ENCODE data around the gene PADI3.

PADI3 gene

DNA sequence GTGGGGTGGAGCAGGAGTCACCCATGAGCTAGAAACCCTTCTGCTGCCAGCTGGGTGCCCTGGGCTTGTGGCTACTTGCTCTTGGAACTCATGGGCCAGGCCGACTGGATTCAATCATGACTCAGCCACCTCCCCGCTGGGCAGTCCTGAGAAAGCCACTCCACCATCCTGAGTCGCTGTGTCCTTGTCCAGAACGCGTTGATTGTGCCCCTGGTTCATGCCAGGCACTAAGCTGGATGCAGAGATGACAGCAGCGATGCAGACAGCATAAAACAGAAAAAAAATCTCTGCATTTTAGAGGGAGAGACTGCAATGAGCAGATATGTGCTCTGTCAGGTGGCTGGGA, 33.4 kb upstream of the PADI3 start:
- DNase-seq (ENCODE audit: low spot score): no peak

DNA sequence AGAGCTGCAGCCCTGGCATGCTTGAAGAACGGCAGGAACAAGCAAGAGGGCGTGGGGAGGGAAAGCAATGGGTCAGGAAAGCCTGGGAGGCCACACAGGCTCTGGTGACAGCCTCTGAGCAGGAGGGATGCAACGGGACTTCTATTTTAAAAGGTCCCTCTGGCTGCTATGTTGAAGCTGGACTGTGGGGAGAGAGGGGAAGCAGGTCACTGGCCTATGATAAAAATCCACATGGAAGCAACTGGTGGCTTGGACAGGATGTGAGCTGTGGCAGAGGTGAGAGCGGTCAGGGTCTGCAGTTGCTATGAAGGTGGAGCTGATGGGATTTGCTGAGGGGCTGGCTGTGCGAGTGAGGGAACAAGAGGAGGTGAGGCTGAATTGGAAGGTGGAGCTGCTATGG, 32.8 kb upstream of the PADI3 start:
- FAIRE-seq (no peak), DNase-seq (ENCODE audit: low spot score) (no peak)

More for the DNA sequence above, 33.4 kb upstream of the PADI3 start:
- FAIRE-seq: no peak

DNA sequence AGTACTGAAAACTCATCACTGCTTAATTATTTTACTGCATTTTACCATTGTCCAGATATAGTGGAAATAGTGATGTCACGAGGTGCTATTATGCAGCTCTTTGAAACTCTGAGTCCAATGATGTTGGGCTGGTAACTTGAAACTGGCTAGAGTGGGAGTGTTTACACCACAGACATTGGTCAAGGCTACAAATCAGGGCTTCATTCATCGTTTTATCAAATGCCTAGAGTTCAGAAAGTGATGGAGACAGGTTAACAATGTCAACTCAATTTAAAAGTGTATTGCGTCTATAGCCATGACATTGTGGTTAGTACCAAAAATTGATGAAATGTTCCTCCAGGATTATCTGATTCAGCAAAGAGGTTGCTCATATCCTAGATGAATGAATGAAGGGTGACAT, 31.3 kb upstream of the PADI3 start:
- no peak for DNase-seq (ENCODE audit: low spot score)
- no peak for FAIRE-seq

DNA sequence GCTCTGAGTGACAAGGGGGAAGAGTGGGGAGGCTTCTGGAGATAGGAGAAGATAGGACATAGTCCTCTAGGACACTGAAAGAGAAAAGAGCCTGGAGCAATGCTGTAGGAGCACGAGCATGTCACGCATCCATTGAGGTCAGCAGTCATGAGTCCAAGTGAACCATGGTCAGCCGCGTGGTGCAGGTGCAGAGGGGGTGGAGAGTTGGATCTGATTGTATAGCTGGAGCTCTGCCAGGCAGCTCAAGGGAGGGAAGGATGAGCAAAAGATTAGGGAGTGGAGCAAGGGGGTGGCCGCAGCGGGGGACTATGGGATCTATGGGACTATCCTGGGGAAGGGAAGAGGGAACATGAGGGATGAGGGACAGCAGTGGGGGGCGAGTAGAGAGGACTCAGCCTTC, 30.0 kb upstream of the PADI3 start:
- FAIRE-seq: no peak
- no peak for DNase-seq (ENCODE audit: low spot score)

DNA sequence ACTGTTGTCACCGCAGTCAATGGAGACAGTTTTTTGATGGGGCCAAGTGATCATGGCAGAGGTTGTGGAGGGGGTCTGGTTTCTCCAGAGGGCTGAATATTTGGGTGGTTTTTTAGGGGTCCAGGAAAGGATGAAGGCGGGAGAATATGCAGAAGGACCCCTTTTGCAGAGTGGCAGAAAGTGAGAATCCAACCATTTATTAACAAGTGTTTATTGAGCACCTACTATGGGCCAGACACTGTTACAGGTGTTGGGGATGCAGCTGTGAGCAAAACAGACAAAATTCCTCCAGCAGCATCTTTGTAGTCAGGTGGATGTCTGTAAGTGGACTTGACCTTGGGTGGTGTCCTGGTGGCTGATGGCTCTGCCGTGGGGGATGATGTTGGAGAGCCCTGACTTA, 28.6 kb upstream of the PADI3 start:
- no peak for DNase-seq (ENCODE audit: low spot score)
- no peak for FAIRE-seq

DNA sequence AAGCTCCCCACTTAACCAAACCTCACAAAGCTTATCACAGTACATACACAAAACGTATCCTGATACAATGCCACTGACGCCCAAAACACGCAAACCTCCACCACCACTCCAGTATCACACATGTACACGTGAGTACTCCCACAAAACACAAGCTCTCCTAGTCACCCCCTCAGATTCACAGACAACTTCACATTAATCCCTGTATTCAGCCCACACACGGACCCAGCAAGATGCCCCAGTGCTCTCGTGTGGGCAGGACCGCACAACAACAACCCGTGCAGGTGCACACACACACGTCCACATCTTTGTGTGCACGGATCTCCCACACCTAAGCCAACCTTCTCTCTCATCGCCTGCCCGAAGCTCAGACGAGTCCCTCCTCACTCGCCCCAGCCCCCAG, 26.3 kb upstream of the PADI3 start:
- FAIRE-seq (no peak), DNase-seq (ENCODE audit: low spot score) (no peak)

DNA sequence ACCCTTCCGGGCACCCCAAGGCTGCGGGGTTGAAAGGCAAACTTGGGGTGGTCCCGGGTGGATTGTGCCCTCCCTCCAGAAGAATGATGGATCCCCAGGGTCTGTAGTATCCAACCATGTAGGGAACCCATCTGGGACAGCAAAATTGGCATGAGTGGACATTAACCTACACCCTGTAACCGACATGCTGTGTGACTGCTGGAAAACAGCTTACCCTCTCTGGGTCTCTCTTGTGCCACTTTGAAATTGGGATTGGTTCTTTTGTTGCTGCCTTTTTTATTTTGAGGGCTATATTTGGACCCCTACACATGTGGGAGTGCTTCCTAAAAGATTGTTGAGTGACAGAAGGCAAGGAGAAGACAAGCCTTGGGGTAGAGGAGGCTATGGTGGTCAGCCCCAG, 24.5 kb upstream of the PADI3 start:
- DNase-seq (ENCODE audit: low spot score): no peak
- no peak for FAIRE-seq

DNA sequence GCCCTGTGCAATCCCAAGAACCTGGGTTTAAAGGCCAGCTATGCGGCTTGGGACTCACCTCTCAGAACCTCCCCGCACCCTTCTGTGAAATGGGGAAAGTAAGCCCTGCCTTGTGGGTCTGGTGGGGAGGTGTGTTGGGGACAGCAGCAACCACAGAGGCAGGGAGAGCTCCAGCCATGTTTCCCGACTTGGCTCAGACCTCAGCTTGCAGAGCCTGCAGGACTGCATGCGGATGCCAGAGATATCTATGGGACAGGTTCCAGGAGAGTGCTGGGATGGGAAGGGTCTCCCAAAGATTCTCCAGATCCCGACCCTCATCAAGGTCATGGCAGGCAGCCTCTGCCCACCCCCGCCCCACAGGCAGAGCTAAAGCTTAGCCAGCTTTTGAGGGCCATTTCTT, 23.8 kb upstream of the PADI3 start:
- DNase-seq (ENCODE audit: low spot score): no peak
- no peak for FAIRE-seq

DNA sequence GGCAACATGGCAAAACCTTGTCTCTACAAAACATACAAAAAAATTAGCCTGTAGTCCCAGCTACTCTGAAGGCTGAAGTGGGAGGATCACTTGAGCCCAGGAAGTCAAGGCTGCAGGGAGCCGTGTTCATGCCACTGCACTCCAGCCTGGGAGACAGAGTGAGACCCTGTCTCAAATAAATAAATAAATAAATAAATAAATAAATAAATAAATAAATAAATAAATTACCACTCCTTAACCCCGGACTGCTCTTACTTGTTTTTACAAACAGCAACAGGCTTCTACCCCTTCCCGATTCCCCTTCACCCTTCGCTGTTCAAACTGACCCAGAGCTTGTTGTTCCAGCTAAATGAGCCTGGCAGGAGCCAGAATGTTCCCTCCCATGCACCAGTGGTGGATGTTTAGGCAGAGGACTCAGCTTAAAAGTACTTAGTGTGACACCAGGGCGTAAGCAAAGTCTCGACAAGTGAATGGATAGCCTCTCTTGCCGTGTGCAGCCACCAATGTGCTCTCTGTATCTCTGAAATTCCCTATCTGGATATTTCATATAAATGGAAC, 21.5 kb upstream of the PADI3 start:
- no peak for DNase-seq (ENCODE audit: low spot score)
- FAIRE-seq: no peak

DNA sequence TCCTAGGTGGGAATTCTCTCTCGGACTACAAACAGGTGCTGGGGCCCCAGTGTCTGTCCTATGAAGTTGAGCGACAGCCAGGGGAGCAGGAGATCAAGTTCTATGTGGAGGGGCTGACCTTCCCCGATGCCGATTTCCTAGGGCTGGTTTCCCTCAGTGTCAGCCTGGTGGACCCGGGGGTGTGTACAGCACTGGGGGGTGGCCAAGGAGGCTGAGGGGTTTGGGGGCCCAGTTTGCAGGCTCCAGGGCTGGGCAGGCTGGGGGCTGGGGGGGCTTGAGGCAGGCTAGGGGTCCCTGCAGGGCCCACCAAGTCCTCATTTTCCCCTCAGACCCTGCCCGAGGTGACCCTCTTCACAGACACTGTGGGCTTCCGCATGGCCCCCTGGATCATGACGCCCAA, 20.3 kb upstream of the PADI3 start:
- FAIRE-seq (no peak), DNase-seq (ENCODE audit: low spot score) (no peak)

DNA sequence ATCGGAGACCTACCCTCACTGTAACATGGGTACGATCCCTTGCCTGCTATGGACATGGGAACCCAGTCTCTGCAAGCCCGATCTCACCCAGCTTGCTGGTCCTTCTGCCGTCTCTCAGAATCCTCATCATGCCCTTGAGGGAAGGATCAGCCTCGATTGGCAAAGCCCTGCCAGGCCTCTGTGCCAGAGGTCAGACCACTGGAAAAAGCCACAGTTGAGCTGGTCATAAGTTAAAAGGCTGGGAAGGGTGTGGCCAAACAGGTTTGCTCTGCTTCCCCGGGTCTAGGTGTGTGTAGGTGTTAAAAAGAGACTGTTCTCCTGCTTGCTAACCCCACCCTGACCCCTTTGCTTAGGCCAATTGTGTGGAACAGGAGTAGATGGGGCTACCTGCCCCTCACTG, 19.5 kb upstream of the PADI3 start:
- FAIRE-seq (no peak), DNase-seq (ENCODE audit: low spot score) (no peak)

DNA sequence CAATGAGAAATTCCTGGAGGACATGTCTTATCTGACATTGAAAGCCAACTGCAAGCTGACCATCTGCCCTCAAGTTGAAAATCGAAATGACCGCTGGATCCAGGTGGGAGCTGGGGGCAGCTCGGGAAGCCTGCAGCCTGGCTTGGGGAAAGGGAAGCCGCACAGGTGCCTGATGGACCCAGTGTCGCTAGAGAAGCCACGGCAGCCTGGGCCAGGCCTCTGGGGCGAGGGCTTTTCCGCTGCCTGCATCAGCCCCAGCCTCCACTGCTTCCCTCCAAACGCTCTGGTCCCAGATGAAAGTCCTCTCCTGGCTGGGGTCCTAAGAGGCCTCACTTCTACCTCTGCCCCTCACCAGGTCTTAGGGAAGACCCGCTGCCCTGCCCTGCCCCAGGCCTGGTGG, 18.8 kb upstream of the PADI3 start:
- FAIRE-seq (no peak), DNase-seq (ENCODE audit: low spot score) (no peak)

DNA sequence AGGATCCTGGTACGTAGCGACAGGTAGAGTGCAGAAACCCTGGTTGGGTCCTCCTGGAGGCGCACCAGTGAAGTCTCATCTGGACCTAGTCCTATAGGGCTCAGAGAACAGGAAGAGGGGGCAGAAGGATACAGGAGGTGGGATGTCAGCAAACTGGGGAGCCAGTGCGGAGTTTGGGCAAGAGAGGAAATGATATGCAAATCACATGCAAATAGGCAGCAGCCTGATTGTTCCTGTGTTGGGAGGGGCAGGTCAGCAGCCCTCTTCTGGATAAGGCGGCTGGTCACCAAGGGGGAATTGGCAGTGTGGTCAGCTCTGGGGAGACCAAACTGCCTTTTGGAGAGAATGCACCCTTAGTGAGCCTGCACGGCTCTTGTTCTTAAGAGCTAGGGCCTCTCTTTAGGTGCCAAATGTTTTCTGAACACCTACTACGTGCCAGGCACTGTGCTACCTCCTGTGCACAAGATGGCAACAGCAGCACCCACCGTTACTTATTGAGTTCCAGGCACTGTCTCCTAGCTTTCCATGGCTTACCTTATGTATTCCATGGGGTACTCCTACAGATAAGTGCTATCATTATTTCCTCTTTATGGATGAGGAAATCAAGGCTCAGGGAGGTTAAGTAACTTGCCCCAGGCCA, 18.1 kb upstream of the PADI3 start:
- DNase-seq (ENCODE audit: low spot score) (no peak), FAIRE-seq (no peak)

DNA sequence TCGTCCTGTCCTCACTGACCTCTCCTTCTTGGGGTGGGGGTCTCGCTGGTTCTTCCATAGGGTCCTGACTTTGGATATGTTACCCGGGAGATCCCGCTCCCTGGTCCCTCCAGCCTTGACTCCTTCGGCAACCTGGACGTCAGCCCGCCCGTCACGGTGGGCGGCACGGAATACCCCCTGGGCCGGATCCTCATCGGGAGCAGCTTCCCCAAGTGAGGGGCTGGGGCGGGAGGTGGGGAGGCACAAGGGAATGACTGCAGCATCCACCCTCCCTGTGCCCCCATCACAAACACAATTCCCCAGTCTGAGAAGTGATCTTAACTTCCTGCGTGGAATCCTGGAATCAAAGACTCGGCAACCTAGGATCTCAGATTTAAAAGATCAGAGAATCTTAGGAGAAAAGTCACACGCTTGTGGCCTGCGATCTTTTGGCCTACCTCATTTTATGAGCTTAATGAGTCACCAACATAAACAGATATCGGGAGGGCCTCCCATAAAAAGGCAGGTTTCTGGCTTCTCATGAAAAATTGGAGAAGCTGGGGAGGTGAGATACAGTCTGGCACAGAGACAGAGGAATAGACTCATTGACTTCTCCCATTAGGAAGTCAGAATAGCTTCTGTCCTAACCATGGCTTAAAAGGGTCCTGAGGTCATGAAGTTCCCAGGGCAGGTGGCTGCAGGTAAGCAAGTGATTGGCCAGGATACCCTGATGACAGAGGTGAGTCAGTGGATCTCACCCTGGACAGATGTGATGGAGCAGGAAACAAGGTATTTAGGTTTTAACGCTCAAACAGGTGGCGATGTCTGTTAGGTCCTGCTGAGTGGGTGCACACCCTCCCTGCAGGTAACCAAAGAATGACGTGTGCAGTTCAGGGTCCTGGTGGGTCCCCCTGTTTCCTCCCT, 15.9 kb upstream of the PADI3 start:
- DNase-seq (ENCODE audit: low spot score) (peak; percentile 73), FAIRE-seq (peak; percentile 62)

DNA sequence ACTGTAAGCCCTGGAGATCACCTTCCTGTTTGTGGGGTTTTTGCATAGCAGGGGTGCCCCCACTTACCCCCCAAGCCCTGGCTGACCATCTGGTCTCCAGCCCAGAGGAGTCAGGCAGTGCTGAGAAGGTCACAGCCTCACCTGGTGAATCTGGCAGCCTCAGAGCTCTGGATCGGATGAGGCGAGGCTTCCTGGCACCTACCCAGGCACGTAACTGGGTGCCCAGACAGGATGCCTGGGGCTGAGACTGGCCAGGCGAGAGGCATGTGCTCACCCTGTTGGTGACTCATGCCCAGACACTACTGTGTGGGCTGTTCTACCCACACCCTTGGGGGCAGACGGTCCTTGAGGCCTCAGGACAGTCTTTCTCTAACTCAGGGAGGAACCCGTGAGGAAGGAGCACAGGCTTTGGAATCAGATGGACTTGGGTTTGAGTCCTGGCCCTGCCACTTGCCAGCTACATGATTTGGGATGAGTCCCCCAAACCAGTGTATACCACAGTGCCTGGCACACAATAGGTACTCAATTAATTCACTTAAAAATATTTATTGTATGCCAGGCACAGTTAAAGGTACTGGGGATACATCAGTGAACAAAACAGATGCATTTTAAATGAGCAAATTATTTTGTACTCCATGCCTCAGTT, 15.1 kb upstream of the PADI3 start:
- peak; percentile 95 for FAIRE-seq
- DNase-seq (ENCODE audit: low spot score): peak; percentile 94

DNA sequence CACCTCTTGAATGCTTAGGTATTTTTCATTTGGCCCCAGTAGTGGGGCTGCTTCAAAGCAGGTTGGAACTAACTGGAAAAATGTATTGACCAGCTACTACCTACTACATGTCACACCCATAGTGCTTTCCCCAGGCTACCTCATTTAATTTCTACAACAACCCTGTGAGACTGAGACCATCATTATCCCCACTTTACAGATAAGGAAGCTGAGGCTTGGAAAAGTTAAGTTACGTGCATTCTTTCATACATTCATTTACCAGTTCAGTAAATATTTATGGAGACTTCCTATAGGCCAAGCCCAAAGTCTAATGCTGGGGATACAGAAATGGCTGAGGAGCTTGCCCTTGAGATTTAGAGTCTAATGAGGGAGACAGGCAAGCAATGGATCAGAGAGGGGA, 14.5 kb upstream of the PADI3 start:
- no peak for FAIRE-seq
- DNase-seq (ENCODE audit: low spot score): no peak

DNA sequence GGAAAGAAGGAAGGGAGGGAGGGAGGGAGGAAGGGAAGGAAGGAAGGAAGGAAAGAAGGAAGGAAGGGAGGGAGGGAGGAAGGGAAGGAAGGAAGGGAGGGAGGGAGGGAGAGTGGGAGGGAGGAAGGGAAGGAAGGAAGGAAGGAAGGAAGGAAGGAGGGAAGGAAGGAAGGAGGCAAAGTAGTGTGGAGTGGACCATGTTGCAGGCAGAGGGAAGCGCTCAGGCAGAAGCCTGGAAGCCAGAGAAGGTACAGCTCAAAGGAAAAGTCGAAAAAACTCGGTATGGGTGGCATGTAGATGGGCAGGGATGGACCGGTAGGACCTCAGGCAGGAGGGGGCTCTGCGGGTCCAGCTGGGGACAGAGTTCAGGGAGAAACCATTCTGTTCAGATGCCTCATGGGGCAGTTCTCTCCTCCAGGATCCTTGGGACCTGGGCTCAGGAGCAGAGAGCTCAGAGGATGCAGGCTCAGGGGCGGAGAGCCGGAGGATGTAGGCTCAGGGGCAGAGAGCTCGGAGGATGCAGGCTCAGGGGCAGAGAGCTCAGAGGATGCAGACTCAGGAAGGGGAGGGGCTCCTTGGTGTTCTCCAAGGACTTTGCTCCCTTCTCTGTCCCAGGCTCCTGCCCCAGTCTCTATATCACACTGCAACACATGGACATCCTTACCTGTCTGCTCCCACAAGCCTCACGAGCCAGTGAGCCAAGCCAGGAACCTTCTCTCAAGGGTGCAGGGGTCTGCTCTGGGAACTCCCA, 13.6 kb upstream of the PADI3 start:
- FAIRE-seq (no peak), DNase-seq (ENCODE audit: low spot score) (no peak)

DNA sequence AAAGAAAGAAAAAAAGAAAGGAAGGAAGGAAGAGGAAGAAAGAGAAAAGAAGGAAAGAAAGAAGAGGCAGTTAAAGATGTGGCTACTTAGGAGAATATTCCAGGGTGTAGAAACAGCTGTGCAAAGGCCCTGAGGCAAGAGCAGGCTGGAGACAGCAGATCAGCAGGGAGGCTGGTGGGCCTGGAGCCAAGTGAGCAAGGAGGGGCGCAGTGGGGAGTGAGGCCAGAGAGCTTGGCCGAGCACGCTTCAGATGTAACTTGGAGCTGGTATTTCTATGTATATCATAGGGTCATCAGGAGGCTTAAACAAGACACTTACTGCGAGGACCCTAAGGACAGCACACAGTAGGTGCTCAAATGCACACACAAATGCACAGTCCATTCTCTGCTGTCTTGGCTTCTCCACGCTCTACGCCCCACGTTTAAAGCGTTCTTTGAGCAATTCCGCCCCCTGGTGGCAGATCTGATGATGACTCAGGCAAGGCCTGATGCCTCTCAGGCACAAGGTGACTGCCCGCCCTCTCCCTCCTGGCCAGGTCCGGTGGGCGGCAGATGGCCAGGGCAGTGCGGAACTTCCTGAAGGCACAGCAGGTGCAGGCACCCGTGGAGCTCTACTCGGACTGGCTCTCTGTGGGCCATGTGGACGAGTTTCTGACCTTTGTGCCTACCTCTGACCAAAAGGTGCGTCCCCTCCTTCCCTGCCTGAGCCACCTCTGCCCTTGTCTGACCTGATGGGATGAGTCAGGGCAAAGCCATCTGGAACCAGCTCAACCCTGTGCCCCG, 11.9 kb upstream of the PADI3 start:
- FAIRE-seq (peak; percentile 83), DNase-seq (ENCODE audit: low spot score) (peak; percentile 86)

DNA sequence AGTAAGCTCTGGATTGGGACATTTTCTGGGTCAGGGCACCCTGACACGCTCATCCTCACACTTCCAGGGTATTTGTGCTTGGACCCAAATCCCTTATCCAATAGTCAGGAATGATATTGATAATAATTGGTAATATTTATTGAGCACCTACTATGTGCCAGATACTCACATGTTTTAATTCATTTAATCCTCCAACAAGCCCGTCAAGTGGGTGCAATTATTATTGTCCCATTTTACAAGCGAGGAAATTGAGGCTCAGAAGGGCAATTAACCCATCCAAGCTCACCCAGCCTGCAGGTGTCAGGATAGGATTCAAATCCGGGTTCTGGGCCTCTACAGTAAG, 11.4 kb upstream of the PADI3 start:
- DNase-seq (ENCODE audit: low spot score): no peak
- no peak for FAIRE-seq

DNA sequence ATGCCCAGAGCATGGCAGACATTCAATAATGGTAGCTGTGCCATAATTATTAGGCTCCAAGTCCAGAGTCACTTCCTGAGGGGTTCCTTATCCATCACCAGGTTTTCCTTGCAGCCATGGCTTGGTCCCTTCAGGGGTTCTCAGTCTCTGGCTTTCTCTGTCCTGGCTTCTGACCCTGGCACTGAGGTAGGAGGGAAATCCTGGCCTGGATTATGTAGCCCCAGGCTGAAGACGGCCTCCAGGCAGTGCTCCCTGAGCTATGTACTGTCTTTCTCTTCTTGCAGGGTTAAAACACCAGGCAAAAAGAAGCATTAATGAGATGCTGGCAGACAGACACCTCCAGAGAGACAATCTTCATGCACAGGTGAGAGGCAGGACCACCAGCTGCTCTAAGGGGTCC, 9.5 kb upstream of the PADI3 start:
- no peak for FAIRE-seq
- DNase-seq (ENCODE audit: low spot score): peak; percentile 80

Data from urothelium cell line (cell line).